Measurements from ENCODE around the gene TSPAN18. TPM values are rescaled to one million over a fixed set of nuclear protein-coding genes. Genes with fewer than 3 reads are reported as not detected.

The TSPAN18 gene
- total RNA-seq, 1 experiment from 2014 or later, result 2.8 TPM

GRCh38 chr11:44684859-44685281 is 41.9 kb upstream of the TSPAN18 start:
- no TSS peak for BruUV-seq (replicated peaks)
- CTCF ChIA-PET, result no interaction called here

GRCh38 chr11:44687388-44687787 is 39.4 kb upstream of the TSPAN18 start:
- DNase-seq (ENCODE audit: low spot score), result no peak
- no TSS peak for BruUV-seq (replicated peaks)

More at GRCh38 chr11:44684859-44685281, 41.9 kb upstream of the TSPAN18 start:
- DNase-seq (ENCODE audit: low spot score), result no peak
- H3K9me3 ChIP-seq (ENCODE audit: low read depth, low read length, poor library complexity, severe bottlenecking), result peaks cover 5% of the 10 kb centered on the region
- no peak overlapping the region for H3K27ac ChIP-seq (ENCODE audit: low read depth, low read length, poor library complexity, severe bottlenecking)
- POLR2A ChIA-PET (ENCODE audit: low non-redundant PET), result no interaction called here
- H3K27me3 ChIP-seq (replicated peaks; ENCODE audit: insufficient read depth, low read depth, low read length, poor library complexity), result peaks cover 17% of the 10 kb centered on the region
- no peaks in the 10 kb centered on the region for H3K36me3 ChIP-seq (ENCODE audit: insufficient read depth, low read length, poor library complexity, severe bottlenecking)
- H3K4me3 ChIP-seq (ENCODE audit: low read depth, low read length, poor library complexity, severe bottlenecking), result no peak overlapping the region
- intact Hi-C loops (cut with micrococcal nuclease; ENCODE audit: unreplicated experiment), result loop anchor here (2.0 kb wide), 1 partner anchor 54 kb away; no protein-coding TSS in a partner anchor
- no peaks in the 10 kb centered on the region for H3K4me1 ChIP-seq (ENCODE audit: insufficient read depth, low read length, poor library complexity, severe bottlenecking)
- TF ChIP-seq CTCF (conservative IDR thresholded peaks at IDR 0.05; ENCODE audit: low read depth, low read length) (no peak), EZH2 (IDR thresholded peaks at IDR 0.05; ENCODE audit: borderline replicate concordance, low read depth, low read length, poor library complexity, severe bottlenecking) (no peak)

GRCh38 chr11:44689265-44689664 is 37.5 kb upstream of the TSPAN18 start:
- DNase-seq (ENCODE audit: low spot score), result no peak
- Histone ChIP-seq H3K4me3 (ENCODE audit: low read depth, low read length, poor library complexity, severe bottlenecking) (no peak overlapping the region), H3K4me1 (ENCODE audit: insufficient read depth, low read length, poor library complexity, severe bottlenecking) (no peaks in the 10 kb centered on the region), H3K27ac (ENCODE audit: low read depth, low read length, poor library complexity, severe bottlenecking) (no peak overlapping the region), H3K9me3 (ENCODE audit: low read depth, low read length, poor library complexity, severe bottlenecking) (peaks cover 5% of the 10 kb centered on the region), H3K36me3 (ENCODE audit: insufficient read depth, low read length, poor library complexity, severe bottlenecking) (no peaks in the 10 kb centered on the region), H3K27me3 (replicated peaks; ENCODE audit: insufficient read depth, low read depth, low read length, poor library complexity) (peaks cover 17% of the 10 kb centered on the region)
- ChIA-PET CTCF (interaction anchor here (0.6 to 0.9 kb wide), 3 partner anchors 12 to 242 kb away, joined by 3 to 6 read pairs (median 5); no protein-coding TSS in a partner anchor), POLR2A (ENCODE audit: low non-redundant PET) (no interaction called here)
- no TSS peak for BruUV-seq (replicated peaks)
- TF ChIP-seq EZH2 (IDR thresholded peaks at IDR 0.05; ENCODE audit: borderline replicate concordance, low read depth, low read length, poor library complexity, severe bottlenecking), result no peak
- no peak for TF ChIP-seq CTCF (conservative IDR thresholded peaks at IDR 0.05; ENCODE audit: low read depth, low read length)
- intact Hi-C loops (cut with micrococcal nuclease; ENCODE audit: unreplicated experiment), result no loop called here

More at GRCh38 chr11:44687388-44687787, 39.4 kb upstream of the TSPAN18 start:
- H3K4me1 ChIP-seq (ENCODE audit: insufficient read depth, low read length, poor library complexity, severe bottlenecking), result no peaks in the 10 kb centered on the region
- peaks cover 17% of the 10 kb centered on the region for H3K27me3 ChIP-seq (replicated peaks; ENCODE audit: insufficient read depth, low read depth, low read length, poor library complexity)
- H3K36me3 ChIP-seq (ENCODE audit: insufficient read depth, low read length, poor library complexity, severe bottlenecking), result no peaks in the 10 kb centered on the region
- no peak for TF ChIP-seq EZH2 (IDR thresholded peaks at IDR 0.05; ENCODE audit: borderline replicate concordance, low read depth, low read length, poor library complexity, severe bottlenecking)
- TF ChIP-seq CTCF (conservative IDR thresholded peaks at IDR 0.05; ENCODE audit: low read depth, low read length), result no peak
- intact Hi-C loops (cut with micrococcal nuclease; ENCODE audit: unreplicated experiment), result no loop called here
- ChIA-PET POLR2A (ENCODE audit: low non-redundant PET) (no interaction called here), CTCF (no interaction called here)
- peaks cover 5% of the 10 kb centered on the region for H3K9me3 ChIP-seq (ENCODE audit: low read depth, low read length, poor library complexity, severe bottlenecking)
- no peak overlapping the region for H3K27ac ChIP-seq (ENCODE audit: low read depth, low read length, poor library complexity, severe bottlenecking)
- no peak overlapping the region for H3K4me3 ChIP-seq (ENCODE audit: low read depth, low read length, poor library complexity, severe bottlenecking)

All from A673 (cell line).